Fibroblast of villous mesenchyme (primary cell): ENCODE results near the gene BID. TPM values are rescaled to one million over a fixed set of nuclear protein-coding genes. Genes with fewer than 3 reads are reported as not detected.

Experiments
- DNase-seq: peaks from one replicate; pipeline ENCODE4 v3.0.0-alpha.2; 2010; ENCODE audit warnings: low read depth
- H3K4me3 ChIP-seq: 2 replicates; pipeline ENCODE4 v1.5.1; 2011; ENCODE audit warnings: low read depth, mild to moderate bottlenecking, low read length
- total RNA-seq: library from RNA; depleted of rRNA; stranded (reverse); fragments of >200 nt; gene quantifications from 2 replicates; pipeline ENCODE4 v1.2.3, GENCODE V29; 2012
- TF ChIP-seq, protein P1 (sequence below): IDR thresholded peaks from 2 replicates; pipeline ENCODE4 v1.5.1; 2012; ENCODE audit warnings: low read depth, mild to moderate bottlenecking, low read length; ENCODE audit not compliant: insufficient read depth

Gene BID
- total RNA-seq, 1 donor: 19.4 TPM

DNA sequence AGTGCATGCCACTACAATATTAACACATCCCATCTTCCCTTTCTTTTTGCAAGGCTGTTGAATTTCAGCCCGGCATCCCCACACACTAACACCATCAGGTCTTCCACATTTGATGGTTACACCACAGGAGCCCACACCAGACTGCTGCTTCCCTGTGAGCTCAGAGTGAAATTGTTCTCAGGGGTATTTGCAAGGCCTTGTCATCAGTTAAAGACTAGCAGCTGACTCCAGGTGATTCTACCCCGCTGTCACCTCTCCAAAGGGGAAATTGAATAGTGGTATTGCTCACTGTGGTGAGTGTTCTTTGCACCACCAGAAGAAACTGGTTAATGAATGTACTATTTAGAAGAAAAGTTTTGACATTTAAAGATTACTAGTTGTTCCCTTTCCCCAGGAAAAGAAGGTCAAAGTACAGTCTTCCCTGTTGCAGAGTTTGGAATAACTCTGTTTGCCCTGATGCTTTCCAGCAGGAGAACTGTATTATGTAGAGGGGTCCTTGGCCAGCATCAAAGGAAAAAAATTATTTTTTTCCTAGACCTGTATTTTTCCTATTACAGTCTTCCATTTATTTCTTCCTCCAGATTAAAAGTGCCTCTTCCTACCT, 41.9 kb downstream of the BID start:
- DNase-seq: no peak
- TF ChIP-seq, protein P1, sequence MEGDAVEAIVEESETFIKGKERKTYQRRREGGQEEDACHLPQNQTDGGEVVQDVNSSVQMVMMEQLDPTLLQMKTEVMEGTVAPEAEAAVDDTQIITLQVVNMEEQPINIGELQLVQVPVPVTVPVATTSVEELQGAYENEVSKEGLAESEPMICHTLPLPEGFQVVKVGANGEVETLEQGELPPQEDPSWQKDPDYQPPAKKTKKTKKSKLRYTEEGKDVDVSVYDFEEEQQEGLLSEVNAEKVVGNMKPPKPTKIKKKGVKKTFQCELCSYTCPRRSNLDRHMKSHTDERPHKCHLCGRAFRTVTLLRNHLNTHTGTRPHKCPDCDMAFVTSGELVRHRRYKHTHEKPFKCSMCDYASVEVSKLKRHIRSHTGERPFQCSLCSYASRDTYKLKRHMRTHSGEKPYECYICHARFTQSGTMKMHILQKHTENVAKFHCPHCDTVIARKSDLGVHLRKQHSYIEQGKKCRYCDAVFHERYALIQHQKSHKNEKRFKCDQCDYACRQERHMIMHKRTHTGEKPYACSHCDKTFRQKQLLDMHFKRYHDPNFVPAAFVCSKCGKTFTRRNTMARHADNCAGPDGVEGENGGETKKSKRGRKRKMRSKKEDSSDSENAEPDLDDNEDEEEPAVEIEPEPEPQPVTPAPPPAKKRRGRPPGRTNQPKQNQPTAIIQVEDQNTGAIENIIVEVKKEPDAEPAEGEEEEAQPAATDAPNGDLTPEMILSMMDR: no peak
- no peak overlapping the region for H3K4me3 ChIP-seq

DNA sequence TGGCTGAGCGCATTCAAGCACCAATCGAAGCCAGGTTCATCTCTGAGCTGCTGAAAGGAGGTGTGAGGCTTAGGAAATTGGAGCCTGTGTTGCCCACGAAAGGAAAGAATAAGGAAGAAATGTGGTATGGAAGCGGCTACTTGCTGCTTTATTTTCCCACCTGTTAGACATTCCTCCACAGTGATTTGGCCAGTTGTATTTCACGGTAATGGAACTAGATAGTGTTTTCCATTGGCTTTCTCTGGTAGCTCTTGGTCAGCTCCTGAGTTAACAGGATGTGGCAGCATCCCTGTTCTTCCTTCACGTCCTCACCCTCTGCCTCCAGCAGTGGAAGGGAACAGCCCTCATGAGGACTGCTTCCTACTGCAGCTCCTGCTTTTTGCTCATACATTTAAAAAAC, 44.7 kb downstream of the BID start:
- TF ChIP-seq, protein P1: no peak
- no peak for DNase-seq
- no peak overlapping the region for H3K4me3 ChIP-seq

DNA sequence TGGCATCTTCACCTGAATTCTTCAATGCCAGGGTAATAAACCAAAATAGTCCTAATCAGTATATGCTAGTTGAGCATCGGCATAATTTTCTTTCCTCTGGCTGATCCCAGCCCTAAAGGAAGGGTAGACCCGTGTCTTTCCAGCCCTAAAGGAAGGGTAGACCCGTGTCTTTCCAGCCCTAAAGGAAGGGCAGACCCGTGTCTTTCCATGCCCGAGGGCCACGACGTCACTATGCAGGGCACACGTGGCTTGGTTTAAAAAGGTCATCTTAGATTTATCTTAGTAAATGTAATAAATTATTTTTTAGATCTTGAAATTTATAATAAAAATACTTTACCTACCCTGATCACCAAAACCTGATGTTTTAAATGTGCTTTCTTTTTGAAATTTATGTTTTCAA, 45.5 kb downstream of the BID start:
- H3K4me3 ChIP-seq: no peak overlapping the region
- DNase-seq: no peak
- TF ChIP-seq, protein P1: no peak

DNA sequence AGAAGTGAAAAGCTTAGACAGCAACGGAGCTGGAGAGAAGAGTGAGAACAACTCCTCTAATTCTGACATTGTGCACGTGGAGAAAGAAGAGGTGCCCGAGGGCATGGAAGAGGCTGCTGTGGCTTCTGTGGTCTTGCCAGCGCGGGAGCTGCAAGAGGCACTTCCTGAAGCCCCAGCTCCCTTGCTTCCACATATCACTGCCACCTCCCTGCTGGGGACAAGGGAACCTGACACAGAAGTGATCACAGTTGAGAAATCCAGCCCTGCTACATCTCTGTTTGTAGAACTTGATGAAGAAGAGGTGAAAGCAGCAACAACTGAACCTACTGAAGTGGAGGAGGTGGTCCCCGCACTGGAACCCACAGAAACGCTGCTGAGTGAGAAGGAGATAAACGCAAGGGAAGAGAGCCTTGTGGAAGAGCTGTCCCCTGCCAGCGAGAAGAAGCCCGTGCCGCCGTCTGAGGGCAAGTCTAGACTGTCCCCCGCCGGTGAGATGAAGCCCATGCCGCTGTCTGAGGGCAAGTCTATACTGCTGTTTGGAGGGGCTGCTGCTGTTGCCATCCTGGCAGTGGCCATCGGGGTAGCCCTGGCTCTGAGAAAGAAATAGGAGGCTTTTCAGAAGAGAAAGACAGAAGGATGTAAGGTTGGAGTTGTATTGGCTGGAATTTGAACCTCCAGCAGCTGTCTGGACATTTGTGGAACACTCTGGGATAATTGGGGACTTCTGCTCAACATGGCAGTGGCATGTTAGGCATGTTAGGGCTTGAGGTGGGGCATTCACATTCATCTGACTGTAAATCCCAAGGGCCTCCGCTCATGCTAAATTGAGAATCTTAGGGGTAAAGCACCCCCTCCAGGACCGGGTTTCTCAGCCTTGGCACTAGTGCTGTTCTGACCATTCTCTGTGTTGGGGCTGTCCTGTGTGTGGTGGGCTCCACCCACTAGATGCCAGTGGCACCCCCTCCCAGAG, 47.1 kb downstream of the BID start:
- H3K4me3 ChIP-seq: no peak overlapping the region
- TF ChIP-seq, protein P1: no peak
- DNase-seq: no peak

DNA sequence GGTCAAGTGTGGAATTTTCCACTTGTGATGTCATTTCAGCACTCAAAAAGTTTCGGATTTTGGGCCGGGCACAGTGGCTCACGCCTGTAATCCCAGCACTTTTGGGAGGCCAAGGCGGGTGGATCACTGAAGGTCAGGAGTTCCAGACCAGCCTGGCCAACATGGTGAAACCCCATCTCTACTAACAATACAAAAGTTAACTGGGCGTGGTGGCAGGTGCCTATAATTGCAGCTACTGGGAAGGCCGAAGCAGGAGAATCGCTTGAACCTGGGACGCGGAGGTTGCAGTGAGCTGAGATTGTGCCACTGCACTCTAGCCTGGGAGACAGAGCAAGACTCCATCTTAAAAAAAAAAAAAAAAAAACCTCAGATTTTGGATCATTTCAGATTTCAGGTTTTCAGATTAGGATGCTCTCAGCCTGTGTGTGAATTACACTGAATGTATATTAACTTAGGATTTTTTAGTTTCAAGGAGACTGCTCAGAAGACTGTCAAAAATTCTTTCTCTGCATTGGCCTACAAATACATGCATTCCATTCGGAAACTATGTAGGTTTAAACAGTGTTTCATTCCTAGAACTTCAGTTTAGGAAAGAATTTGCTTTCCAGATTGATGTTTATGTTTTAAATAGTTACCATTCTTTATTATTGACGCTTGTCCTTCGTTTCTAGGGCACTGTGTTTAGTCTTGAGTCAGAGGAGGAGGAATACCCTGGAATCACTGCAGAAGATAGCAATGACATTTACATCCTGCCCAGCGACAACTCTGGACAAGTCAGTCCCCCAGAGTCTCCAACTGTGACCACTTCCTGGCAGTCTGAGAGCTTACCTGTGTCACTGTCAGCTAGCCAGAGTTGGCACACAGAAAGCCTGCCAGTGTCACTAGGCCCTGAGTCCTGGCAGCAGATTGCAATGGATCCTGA, 48.0 kb downstream of the BID start:
- no peak overlapping the region for H3K4me3 ChIP-seq
- peak; percentile 44 for DNase-seq
- TF ChIP-seq, protein P1: no peak

DNA sequence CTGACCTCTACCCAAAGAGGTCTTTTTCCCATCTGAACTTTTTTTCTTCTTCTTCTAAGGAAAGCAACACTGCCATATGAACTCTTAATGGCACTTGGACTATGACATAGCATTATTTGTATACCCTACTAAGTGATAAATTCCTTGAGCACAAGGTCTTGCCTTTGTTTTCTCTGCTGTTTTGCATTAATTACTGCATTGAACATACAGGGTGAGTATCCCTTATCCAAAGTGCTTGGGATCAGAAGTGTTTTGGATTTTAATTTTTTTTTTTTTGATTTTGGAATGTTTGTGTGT, 48.8 kb downstream of the BID start:
- TF ChIP-seq, protein P1: no peak
- DNase-seq: no peak
- no peak overlapping the region for H3K4me3 ChIP-seq
